VCaP (cell line): ENCODE measurements around the gene MEF2C.

Experiments
- H3K27ac ChIP-seq: fragments of 450-650 bp; 2 replicates; pipeline ENCODE4 v1.5.1; 2017
- CTCF ChIP-seq: fragments of 450-650 bp; conservative IDR thresholded peaks from 2 replicates; pipeline ENCODE4 v1.5.1; 2017; ENCODE audit warnings: mild to moderate bottlenecking, moderate library complexity

MEF2C gene

GRCh38 chr5:88746438-88746882 is 136.5 kb downstream of the MEF2C start:
- no peak overlapping the region for H3K27ac ChIP-seq
- no peak for TF ChIP-seq CTCF

- no peak overlapping the region for H3K27ac ChIP-seq
- no peak for TF ChIP-seq CTCF
These were observed 137.8 kb downstream of the MEF2C start for GRCh38 chr5:88745093-88745696.

DNA sequence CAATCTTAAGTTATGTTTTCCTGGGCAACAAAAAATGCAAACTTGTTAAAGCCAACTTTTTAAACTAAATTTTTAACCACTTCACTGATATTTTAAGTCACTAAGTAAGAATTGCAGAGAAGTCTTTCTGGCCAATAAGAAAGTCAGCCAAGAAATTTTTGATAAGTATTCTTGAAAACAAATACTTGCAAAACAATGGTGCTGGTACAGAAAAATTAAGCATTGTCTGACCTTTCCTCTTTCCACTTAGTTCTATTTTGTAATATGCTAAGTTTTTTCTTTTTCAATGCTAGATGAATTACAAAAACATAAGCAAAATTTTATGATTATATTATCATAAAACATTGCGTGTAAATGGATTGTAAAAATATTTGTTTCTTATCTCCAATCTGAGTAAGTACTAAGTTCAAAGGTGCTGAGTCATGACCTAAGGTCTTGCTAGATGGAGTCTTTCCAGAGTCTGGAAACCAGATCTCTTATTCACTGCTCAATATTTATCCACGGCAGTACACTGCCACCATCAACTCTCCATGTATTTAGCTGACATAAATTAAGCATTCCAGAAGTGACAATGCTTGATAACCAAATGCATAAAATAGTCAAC is 139.7 kb downstream of the MEF2C start:
- no peak overlapping the region for H3K27ac ChIP-seq
- TF ChIP-seq CTCF: no peak

GRCh38 chr5:88741964-88742363 is 141.0 kb downstream of the MEF2C start:
- no peak overlapping the region for H3K27ac ChIP-seq
- no peak for TF ChIP-seq CTCF

DNA sequence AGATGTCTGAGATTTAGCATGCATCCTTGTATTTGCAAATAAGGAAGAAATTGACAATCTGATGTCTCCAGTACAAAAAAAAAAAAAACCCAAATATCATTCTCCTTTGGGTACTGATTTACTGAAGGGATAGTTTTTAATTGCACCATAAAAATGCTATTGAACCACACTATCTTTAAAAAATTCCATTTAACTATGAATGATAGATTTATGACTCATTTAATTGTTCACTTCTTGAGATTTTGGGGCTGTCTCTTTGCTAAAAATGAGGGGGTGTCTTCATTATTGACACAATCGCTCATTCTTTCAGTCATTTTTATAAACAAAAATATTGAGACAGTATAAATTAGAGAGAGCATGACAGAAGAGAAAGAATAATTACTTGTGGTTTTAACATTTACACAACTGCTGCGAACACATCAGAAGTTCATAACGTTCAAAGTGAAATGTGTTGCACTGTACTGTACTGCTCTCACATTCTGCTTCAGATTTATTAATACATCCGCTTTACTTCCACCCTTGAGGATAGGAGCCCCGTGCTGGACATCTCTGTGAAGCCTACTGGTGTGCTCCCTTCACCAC is 142.3 kb downstream of the MEF2C start:
- no peak overlapping the region for H3K27ac ChIP-seq
- TF ChIP-seq CTCF: no peak

DNA sequence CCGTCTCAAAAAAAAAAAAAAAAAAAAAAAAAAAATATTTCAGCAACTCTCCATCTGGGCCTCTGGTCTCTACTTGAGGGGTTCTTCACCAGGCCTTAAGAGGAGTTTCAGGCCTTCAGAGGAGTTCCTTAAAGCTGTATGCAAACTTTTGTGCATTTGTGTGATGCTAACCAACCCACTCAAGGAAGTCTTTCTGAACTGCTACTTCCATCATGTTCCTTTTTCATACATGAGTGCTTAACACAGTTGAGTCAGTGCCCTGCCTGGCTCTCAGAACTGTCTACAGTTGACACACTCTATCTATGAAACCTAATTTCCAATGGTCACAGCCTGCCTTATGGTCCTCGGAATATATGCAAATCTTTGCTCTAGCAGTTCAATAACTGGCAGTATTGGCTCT is 146.5 kb downstream of the MEF2C start:
- no peak overlapping the region for H3K27ac ChIP-seq
- TF ChIP-seq CTCF: no peak

GRCh38 chr5:88734983-88735382 is 148.0 kb downstream of the MEF2C start:
- no peak for TF ChIP-seq CTCF

More at GRCh38 chr5:88734983-88735382, 148.0 kb downstream of the MEF2C start:
- no peak overlapping the region for H3K27ac ChIP-seq
